C4-2B (cell line): ENCODE data around the gene RFX8.

Experiments
- CTCF ChIP-seq: fragments of 450-650 bp; conservative IDR thresholded peaks from 2 replicates; pipeline ENCODE4 v1.5.1; 2017; ENCODE audit warnings: mild to moderate bottlenecking
- ZFX ChIP-seq: fragments of 450-650 bp; IDR thresholded peaks from 2 replicates; pipeline ENCODE4 v1.6.1; 2017

GRCh38 chr2:101500860-101501259 is 25.9 kb upstream of the RFX8 start:
- TF ChIP-seq CTCF (no peak), ZFX (no peak)
